Fibroblast of villous mesenchyme (primary cell): Measurements from ENCODE around the gene DRD3. TPM values are rescaled to one million over a fixed set of nuclear protein-coding genes. Genes with fewer than 3 reads are reported as not detected.
A peak's percentile ranks its signal among the peaks of the same experiment; 100 is the strongest.

Experiments
- DNase-seq: peaks from one replicate; pipeline ENCODE4 v3.0.0-alpha.2; 2010; ENCODE audit warnings: low read depth
- H3K4me3 ChIP-seq: 2 replicates; pipeline ENCODE4 v1.5.1; 2011; ENCODE audit warnings: low read depth, mild to moderate bottlenecking, low read length
- total RNA-seq: library from RNA; depleted of rRNA; stranded (reverse); fragments of >200 nt; gene quantifications from 2 replicates; pipeline ENCODE4 v1.2.3, GENCODE V29; 2012
- TF ChIP-seq, protein P1 (sequence below): IDR thresholded peaks from 2 replicates; pipeline ENCODE4 v1.5.1; 2012; ENCODE audit warnings: low read depth, mild to moderate bottlenecking, low read length; ENCODE audit not compliant: insufficient read depth

The DRD3 gene
- total RNA-seq, 1 donor: not detected

DNA sequence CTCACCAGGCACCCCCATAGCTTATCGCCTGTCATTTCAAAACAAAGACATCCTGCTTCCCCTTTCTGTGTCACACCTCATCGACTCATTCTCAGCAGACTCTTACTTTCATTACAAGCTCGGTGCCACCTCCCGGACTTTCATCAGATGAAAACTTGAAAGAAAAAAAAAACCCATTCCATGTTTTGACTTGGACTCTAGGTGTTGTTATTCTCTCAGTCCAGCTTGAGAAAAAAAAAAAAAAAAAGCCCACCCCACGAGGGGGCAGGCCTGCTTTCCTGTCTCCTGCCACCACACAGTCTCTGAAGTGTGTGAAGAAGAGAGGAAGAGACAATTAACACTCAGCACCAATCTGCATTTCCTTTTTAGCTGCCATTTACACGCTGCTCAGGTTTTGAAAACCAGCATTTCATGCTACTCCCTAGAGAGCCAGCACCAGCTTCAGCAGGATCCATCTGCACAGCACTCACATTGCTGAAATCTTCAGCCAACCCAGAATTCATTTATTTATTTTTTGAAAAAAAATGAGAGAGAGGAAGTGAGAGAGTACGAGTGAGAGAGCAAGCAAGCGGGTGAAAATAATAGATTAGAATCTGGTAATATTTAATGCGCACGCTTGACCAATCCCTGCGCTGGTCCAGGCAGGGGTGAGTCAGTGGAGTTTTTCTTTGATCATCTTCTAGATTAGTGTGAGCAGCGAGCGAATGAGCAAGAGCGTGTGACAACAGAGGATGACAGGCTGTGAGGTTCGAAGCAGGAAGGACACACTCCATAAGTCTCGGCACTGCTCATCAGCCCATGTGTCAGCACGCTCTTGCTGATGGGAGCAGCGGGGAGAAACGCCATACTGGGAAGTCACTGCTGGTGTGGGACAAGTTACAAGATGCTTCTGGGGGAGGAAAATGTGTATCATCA lies 35.0 kb upstream of the DRD3 start:
- no peak overlapping the region for H3K4me3 ChIP-seq
- TF ChIP-seq, protein P1, sequence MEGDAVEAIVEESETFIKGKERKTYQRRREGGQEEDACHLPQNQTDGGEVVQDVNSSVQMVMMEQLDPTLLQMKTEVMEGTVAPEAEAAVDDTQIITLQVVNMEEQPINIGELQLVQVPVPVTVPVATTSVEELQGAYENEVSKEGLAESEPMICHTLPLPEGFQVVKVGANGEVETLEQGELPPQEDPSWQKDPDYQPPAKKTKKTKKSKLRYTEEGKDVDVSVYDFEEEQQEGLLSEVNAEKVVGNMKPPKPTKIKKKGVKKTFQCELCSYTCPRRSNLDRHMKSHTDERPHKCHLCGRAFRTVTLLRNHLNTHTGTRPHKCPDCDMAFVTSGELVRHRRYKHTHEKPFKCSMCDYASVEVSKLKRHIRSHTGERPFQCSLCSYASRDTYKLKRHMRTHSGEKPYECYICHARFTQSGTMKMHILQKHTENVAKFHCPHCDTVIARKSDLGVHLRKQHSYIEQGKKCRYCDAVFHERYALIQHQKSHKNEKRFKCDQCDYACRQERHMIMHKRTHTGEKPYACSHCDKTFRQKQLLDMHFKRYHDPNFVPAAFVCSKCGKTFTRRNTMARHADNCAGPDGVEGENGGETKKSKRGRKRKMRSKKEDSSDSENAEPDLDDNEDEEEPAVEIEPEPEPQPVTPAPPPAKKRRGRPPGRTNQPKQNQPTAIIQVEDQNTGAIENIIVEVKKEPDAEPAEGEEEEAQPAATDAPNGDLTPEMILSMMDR: no peak
- DNase-seq: peak; percentile 12

DNA sequence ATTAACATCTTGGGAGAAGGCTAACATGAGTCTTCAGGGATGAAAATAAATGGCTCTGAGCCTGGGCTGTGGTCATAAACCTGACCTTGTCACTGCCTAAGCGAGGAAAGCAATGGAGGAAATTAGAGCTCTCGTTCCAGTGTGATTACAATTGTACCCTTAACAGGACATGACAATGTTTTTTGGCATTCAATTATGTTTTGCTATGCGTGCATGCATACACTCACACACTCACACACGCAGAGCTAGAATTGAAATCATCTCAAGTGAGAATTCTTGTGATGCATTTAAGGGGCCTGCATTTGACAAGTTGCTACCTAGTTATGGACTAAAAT lies 34.4 kb upstream of the DRD3 start:
- TF ChIP-seq, protein P1: no peak
- no peak overlapping the region for H3K4me3 ChIP-seq
- DNase-seq: no peak

DNA sequence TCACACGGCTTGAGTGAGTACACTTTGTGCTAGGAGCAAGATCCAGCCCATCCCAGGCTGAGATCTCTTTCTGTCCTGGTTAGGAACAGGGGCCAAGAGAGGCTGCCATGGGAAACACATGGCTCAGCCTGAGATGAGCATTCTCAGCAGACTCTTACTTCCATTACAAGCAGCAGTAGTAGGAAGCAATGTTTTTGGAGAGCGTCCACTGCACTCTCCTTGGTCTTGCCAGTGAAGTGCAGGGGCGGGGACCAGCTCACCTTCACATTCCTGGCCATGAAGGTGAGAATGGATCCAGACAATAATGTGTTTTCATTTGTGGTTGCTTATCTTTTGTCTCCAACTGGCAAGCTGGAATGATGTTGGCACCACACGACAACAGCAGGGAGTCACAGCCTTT lies 33.8 kb upstream of the DRD3 start:
- TF ChIP-seq, protein P1: no peak
- no peak overlapping the region for H3K4me3 ChIP-seq
- no peak for DNase-seq

DNA sequence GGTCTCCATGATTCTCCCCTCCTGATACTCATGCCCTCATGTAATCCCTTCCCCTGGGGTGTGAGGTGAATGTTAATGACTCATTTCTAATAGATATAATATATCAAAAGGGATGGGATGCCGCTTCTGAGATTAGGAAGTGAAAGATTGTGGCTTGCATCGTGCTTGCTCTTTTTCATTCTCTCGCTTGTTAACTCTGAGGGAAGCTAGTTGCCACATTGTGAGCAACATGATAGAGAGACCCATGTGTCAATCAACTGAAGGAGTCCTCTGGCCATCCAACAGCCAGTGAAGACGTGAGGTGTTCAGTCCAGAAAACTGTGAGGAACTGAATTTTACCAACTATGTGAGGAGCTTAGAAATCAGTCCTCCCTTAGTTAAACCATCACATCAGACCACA lies 28.9 kb upstream of the DRD3 start:
- no peak for DNase-seq
- no peak overlapping the region for H3K4me3 ChIP-seq
- TF ChIP-seq, protein P1: no peak

DNA sequence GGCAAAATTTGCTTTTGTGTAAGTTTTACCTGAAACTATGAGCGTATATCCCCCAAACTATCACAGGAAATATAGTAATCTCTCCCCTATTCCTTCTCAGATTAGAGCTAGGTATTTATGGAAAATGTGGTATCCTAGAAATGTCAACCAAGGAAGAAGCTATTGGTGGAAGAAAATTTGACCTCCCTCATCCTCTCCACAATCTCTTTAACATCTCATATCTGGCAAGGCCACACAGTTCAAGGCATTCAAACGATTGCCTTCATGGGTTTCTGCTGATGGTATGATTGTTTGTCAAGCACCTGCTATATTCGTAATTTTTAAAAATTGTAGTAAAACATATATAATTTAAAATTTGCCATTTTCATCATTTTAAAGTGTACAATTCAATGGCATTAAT lies 27.5 kb upstream of the DRD3 start:
- H3K4me3 ChIP-seq: no peak overlapping the region
- TF ChIP-seq, protein P1: no peak
- DNase-seq: no peak

DNA sequence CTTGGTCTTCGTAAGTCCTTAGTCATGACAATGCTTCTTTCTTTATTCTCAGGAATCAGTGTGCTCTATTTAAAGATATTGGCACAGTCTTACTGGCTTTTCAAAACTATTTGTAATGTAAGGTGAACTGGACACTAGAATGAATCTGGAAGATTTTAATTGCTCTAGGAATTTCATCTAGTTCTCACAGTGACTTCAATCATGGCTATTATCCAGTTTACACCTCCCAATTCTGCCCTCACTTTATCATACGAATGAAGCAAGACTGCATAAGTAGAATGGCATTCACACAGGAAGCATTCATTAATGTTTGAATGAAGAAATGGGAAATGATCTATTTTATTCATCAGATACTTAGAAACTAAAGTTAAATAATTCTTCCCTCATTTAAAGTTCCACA lies 26.7 kb upstream of the DRD3 start:
- no peak overlapping the region for H3K4me3 ChIP-seq
- TF ChIP-seq, protein P1: no peak
- DNase-seq: no peak

DNA sequence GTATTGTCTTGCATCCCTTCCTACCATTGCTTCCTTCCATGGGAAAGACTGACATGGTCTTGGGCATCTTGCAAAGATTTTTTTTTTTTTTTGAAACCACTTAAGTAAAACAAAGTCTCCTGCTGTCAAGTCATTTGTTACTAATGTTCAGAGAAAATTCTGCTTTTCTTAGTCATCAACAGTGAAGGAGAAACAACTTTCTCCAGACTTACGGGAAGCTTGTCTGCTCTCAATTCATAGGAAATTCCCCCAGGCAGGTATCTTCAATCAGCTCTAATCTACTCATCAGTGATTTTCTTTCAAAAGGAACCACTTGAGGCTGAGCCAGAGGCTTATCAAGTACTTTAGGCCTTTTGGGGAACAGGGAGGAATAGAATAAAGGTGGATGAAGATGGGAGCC lies 15.9 kb upstream of the DRD3 start:
- H3K4me3 ChIP-seq: no peak overlapping the region
- TF ChIP-seq, protein P1: no peak
- no peak for DNase-seq
